ENCODE results near the gene ANKRD18B. TPM values are rescaled to one million over a fixed set of nuclear protein-coding genes. Genes with fewer than 3 reads are reported as not detected.

Gene ANKRD18B
- total and polyA plus RNA-seq, 2 of the 8 experiments (the other 6 are each of a cell fraction or from before 2014, with no cell fraction given), result 1.6 to 13.8 TPM

GRCh38 chr9:33498387-33498786 is 25.7 kb upstream of the ANKRD18B start:
- FAIRE-seq (no peak), DNase-seq (ENCODE audit: low read depth in 1 of 2, low spot score in 2 of 2) (no peak)
- Histone ChIP-seq H2BK5ac (ENCODE audit: low read depth, low read length) (no peak overlapping the region), H3K27me3 (replicated peaks in 1 of 4; ENCODE audit: control insufficient read depth in 3 of 4, extremely low read depth in 1 of 4, insufficient read depth in 3 of 4, low read length in 3 of 4) (no peaks in the 10 kb centered on the region), H2BK12ac (ENCODE audit: low read depth, low read length) (no peak overlapping the region), H2AK5ac (ENCODE audit: low read depth, low read length) (no peak overlapping the region), H4K20me1 (replicated peaks in 1 of 2; ENCODE audit: control insufficient read depth in 1 of 2, insufficient read depth in 2 of 2, low read length in 2 of 2) (no peaks in the 10 kb centered on the region), H2BK20ac (ENCODE audit: low read length) (no peak overlapping the region), H3K23me2 (ENCODE audit: low read depth, low read length) (no peaks in the 10 kb centered on the region; the same call in 1 of the 2 replicates), H3K4me1 (replicated peaks in 1 of 4; ENCODE audit: control insufficient read depth in 3 of 4, insufficient read depth in 4 of 4, low read length in 3 of 4) (no peaks in the 10 kb centered on the region), H3K9me3 (ENCODE audit: insufficient read depth in 2 of 2, low read depth in 1 of 2, low read length in 1 of 2) (no peaks in the 10 kb centered on the region), H4K5ac (ENCODE audit: insufficient read length, low read depth, low read length) (no peak overlapping the region), H3K18ac (ENCODE audit: extremely low read depth, low read length) (no peak overlapping the region), H3K79me2 (ENCODE audit: control insufficient read depth in 1 of 2, insufficient read depth in 2 of 2, low read length in 2 of 2) (no peaks in the 10 kb centered on the region), H3K4ac (replicated peaks; ENCODE audit: insufficient read length, low read depth, low read length) (no peak overlapping the region), H3K56ac (replicated peaks; ENCODE audit: insufficient read length, low read depth, low read length) (no peak overlapping the region), H2BK15ac (ENCODE audit: low read length) (no peak overlapping the region), H3K27ac (ENCODE audit: low read depth, low read length) (no peak overlapping the region), H3K36me3 (ENCODE audit: control insufficient read depth in 2 of 4, insufficient read depth in 4 of 4, low read length in 3 of 4) (no peaks in the 10 kb centered on the region), H3K79me1 (ENCODE audit: low read depth, low read length) (no peaks in the 10 kb centered on the region), H2BK120ac (replicated peaks; ENCODE audit: low read depth, low read length) (no peak overlapping the region), H4K8ac (ENCODE audit: extremely low read depth, insufficient read depth, low read length) (no peak overlapping the region), H2AFZ (ENCODE audit: low read length) (no peak overlapping the region), H3K9ac (replicated peaks in 1 of 4; ENCODE audit: extremely low read depth in 1 of 4, low read depth in 3 of 4, low read length in 3 of 4) (no peak overlapping the region), H3K4me3 (ENCODE audit: extremely low read depth in 1 of 4, insufficient read depth in 2 of 4, low read depth in 3 of 4, low read length in 4 of 4) (no peak overlapping the region), H3K23ac (ENCODE audit: insufficient read length) (no peak overlapping the region), H3K14ac (ENCODE audit: insufficient read length) (no peak overlapping the region), H4K91ac (replicated peaks; ENCODE audit: insufficient read length, low read length) (no peak overlapping the region), H3K4me2 (ENCODE audit: insufficient read depth in 1 of 2, low read depth in 2 of 2, low read length in 2 of 2) (no peak overlapping the region)
- WGBS, 2 experiments (ENCODE audit: extremely low coverage in 1 of 2, insufficient coverage in 1 of 2, insufficient read length in 1 of 2, insufficient replicate concordance in 2 of 2, low coverage in 1 of 2, low lambda C conversion rate in 2 of 2, missing lambda C conversion rate in 1 of 2), result 85% methylated on average over 1 of the region's 1 CpG; no CpG with 5 or more reads in 1 of the 2 experiments
- TF ChIP-seq CTCF (IDR thresholded peaks at IDR 0.05; ENCODE audit: control extremely low read depth in 1 of 3, insufficient read depth in 1 of 3, low read depth in 1 of 3, low read length in 3 of 3) (peak in 1 of 3 experiments; percentile 1; a peak in 1 of 4 replicates), HDAC2 (IDR thresholded peaks at IDR 0.05; ENCODE audit: borderline replicate concordance in 1 of 2, low read depth in 2 of 2, low read length in 2 of 2) (no peak)
- ChIA-PET POLR2A (ENCODE audit: partially characterized antibody) (no interaction called here), CTCF (ENCODE audit: partially characterized antibody) (interaction anchor here (1.8 kb wide), 1 partner anchor 16 kb away, joined by 4 read pairs; no protein-coding TSS in a partner anchor)
